Dedifferentiated amniotic fluid mesenchymal stem cell (primary cell): ENCODE measurements around the gene PET100.

ENCODE experiments used
- DNase-seq: peaks from one replicate; pipeline ENCODE4 v3.0.0-alpha.2; 2016; ENCODE audit errors: extremely low spot score

Gene PET100

GRCh38 chr19:7679771-7680605, 50.4 kb downstream of the PET100 start:
- DNase-seq, result no peak

- DNase-seq, result peak; percentile 72
These were observed 51.2 kb downstream of the PET100 start, which contains the start of gene TRAPPC5 for GRCh38 chr19:7680606-7681339. TSS of gene TRAPPC5 (plus strand) at chr19:7680833. CDS start at chr19:7682254, 1,421 bp downstream.
